HG03342 (cell line): Measurements from ENCODE around the gene ASIC4.
A peak's percentile ranks its signal among the peaks of the same experiment; 100 is the strongest.

Experiments used
- ATAC-seq: cut with Tn5 transposase; IDR thresholded peaks from one replicate; pipeline ENCODE4 v1.9.1; 2021; ENCODE audit warnings: mild to moderate bottlenecking, moderate library complexity; ENCODE audit not compliant: unreplicated experiment

ASIC4 gene

GRCh38 chr2:219513787-219514186, 495 bp upstream of the ASIC4 start:
- ATAC-seq = no peak

- no peak for ATAC-seq
Observed at GRCh38 chr2:219514836-219515235, 554 bp downstream of the ASIC4 start.

GRCh38 chr2:219515874-219516629, 1.8 kb downstream of the ASIC4 start:
- ATAC-seq = no peak

- no peak for ATAC-seq
Observed at GRCh38 chr2:219516888-219517287, 2.6 kb downstream of the ASIC4 start.

- no peak for ATAC-seq
Observed at GRCh38 chr2:219517954-219518778, 3.9 kb downstream of the ASIC4 start.

GRCh38 chr2:219519526-219519916, 5.2 kb downstream of the ASIC4 start:
- no peak for ATAC-seq

GRCh38 chr2:219520079-219520478, 5.8 kb downstream of the ASIC4 start:
- no peak for ATAC-seq

GRCh38 chr2:219521066-219521880, 7.0 kb downstream of the ASIC4 start:
- no peak for ATAC-seq

- no peak for ATAC-seq
Observed at GRCh38 chr2:219522111-219523030, 8.1 kb downstream of the ASIC4 start.

- no peak for ATAC-seq
Observed at GRCh38 chr2:219523031-219523671, 8.9 kb downstream of the ASIC4 start.

- no peak for ATAC-seq
Observed at GRCh38 chr2:219524817-219525216, 10.5 kb downstream of the ASIC4 start.

GRCh38 chr2:219525533-219526232, 11.4 kb downstream of the ASIC4 start:
- ATAC-seq = no peak

- ATAC-seq = no peak
Observed at GRCh38 chr2:219526320-219527075, 12.2 kb downstream of the ASIC4 start.

- no peak for ATAC-seq
Observed at GRCh38 chr2:219527076-219527394, 12.8 kb downstream of the ASIC4 start.

GRCh38 chr2:219527472-219527871, 13.2 kb downstream of the ASIC4 start:
- ATAC-seq = no peak

- peak; percentile 88 for ATAC-seq
Observed at GRCh38 chr2:219530048-219530963, 16.0 kb downstream of the ASIC4 start.

GRCh38 chr2:219531639-219532377, 17.5 kb downstream of the ASIC4 start:
- ATAC-seq = no peak
